ENCODE measurements around the gene NPY2R. TPM values are rescaled to one million over a fixed set of nuclear protein-coding genes. Genes with fewer than 3 reads are reported as not detected.

NPY2R gene
- total RNA-seq, 4 donors from 2014 or later = 0.65 to 1.1 TPM; not detected in 2

GRCh38 chr4:155248002-155248896, 39.8 kb downstream of the NPY2R start:
- H3K4me3 ChIP-seq = no peak overlapping the region
- TF ChIP-seq CTCF (IDR thresholded peaks at IDR 0.05) (no peak), POLR2AphosphoS5 (IDR thresholded peaks at IDR 0.05) (no peak), POLR2A (IDR thresholded peaks at IDR 0.05) (no peak), EP300 (IDR thresholded peaks at IDR 0.05) (no peak)
- 65% methylated on average over 9 of the region's 9 CpGs for WGBS
- no peaks in the 10 kb centered on the region for H3K36me3 ChIP-seq
- no peak for DNase-seq (ENCODE audit: low spot score in 2 of 2)
- no peaks in the 10 kb centered on the region for H3K9me3 ChIP-seq
- H3K27me3 ChIP-seq = no peaks in the 10 kb centered on the region
- no peak overlapping the region for H3K27ac ChIP-seq
- H3K4me1 ChIP-seq = no peaks in the 10 kb centered on the region

- WGBS = 60% methylated on average over 8 of the region's 8 CpGs
- no peaks in the 10 kb centered on the region for H3K4me1 ChIP-seq
- TF ChIP-seq EP300 (IDR thresholded peaks at IDR 0.05) (no peak), POLR2A (IDR thresholded peaks at IDR 0.05) (no peak), POLR2AphosphoS5 (IDR thresholded peaks at IDR 0.05) (no peak), CTCF (IDR thresholded peaks at IDR 0.05) (no peak)
- no peak overlapping the region for H3K27ac ChIP-seq
- no peaks in the 10 kb centered on the region for H3K9me3 ChIP-seq
- no peak overlapping the region for H3K4me3 ChIP-seq
- H3K27me3 ChIP-seq = no peaks in the 10 kb centered on the region
- H3K36me3 ChIP-seq = no peaks in the 10 kb centered on the region
- no peak for DNase-seq (ENCODE audit: low spot score in 2 of 2)
Observed at GRCh38 chr4:155249016-155249566, 40.7 kb downstream of the NPY2R start.

GRCh38 chr4:155252327-155252726, 43.9 kb downstream of the NPY2R start:
- Histone ChIP-seq H3K9me3 (no peaks in the 10 kb centered on the region), H3K4me1 (no peaks in the 10 kb centered on the region), H3K27ac (no peak overlapping the region), H3K4me3 (no peak overlapping the region), H3K27me3 (no peaks in the 10 kb centered on the region), H3K36me3 (no peaks in the 10 kb centered on the region)
- no peak for DNase-seq (ENCODE audit: low spot score in 2 of 2)
- 79% methylated on average over 1 of the region's 1 CpG for WGBS
- TF ChIP-seq POLR2A (IDR thresholded peaks at IDR 0.05) (no peak), CTCF (IDR thresholded peaks at IDR 0.05) (no peak), POLR2AphosphoS5 (IDR thresholded peaks at IDR 0.05) (no peak), EP300 (IDR thresholded peaks at IDR 0.05) (no peak)

GRCh38 chr4:155263480-155263879, 55.0 kb downstream of the NPY2R start:
- Histone ChIP-seq H3K4me3 (no peak overlapping the region), H3K27me3 (no peaks in the 10 kb centered on the region), H3K27ac (no peak overlapping the region), H3K4me1 (no peaks in the 10 kb centered on the region), H3K9me3 (no peaks in the 10 kb centered on the region), H3K36me3 (no peaks in the 10 kb centered on the region)
- TF ChIP-seq POLR2AphosphoS5 (IDR thresholded peaks at IDR 0.05) (no peak), CTCF (IDR thresholded peaks at IDR 0.05) (no peak), EP300 (IDR thresholded peaks at IDR 0.05) (no peak)
- DNase-seq (ENCODE audit: low spot score in 2 of 2) = no peak
- WGBS = 85% methylated on average over 1 of the region's 1 CpG

DNA sequence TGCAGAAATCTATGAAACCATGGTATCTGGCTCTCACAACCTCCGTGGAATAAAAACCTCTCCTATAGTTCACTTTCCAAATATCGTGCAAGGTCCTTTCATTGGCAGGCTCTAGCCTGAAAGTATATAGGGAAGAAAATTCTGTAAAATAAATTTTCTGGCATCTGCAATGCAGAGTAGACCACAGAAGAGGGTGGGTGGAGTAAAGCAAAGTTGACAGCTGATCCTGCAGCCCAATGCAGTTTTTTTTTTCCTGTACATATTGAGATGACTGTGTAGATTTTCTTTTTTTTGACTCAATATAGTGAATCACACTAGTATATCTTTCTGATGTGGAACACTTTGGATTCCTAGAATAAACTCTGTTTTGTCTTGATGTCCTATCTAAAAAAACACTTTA, 56.7 kb downstream of the NPY2R start:
- DNase-seq (ENCODE audit: low spot score in 2 of 2) = no peak
- H3K36me3 ChIP-seq = no peaks in the 10 kb centered on the region
- H3K9me3 ChIP-seq = no peaks in the 10 kb centered on the region
- no peak overlapping the region for H3K27ac ChIP-seq
- no peak overlapping the region for H3K4me3 ChIP-seq
- H3K4me1 ChIP-seq = no peaks in the 10 kb centered on the region
- WGBS = 81% methylated on average over 2 of the region's 2 CpGs
- TF ChIP-seq CTCF (IDR thresholded peaks at IDR 0.05) (no peak), POLR2AphosphoS5 (IDR thresholded peaks at IDR 0.05) (no peak), EP300 (IDR thresholded peaks at IDR 0.05) (no peak), POLR2A (IDR thresholded peaks at IDR 0.05) (no peak)
- no peaks in the 10 kb centered on the region for H3K27me3 ChIP-seq
